Kasumi-1 (cell line): ENCODE data around the gene AFP.

ENCODE experiments used
- DNase-seq, 2 experiments: peaks; one replicate each; lab custom pipeline; 2025; lab: John Stamatoyannopoulos, UW

AFP gene

GRCh38 chr4:73459048-73459421 lies 23.0 kb downstream of the AFP start:
- DNase-seq, result no peak

GRCh38 chr4:73460913-73461522 lies 25.0 kb downstream of the AFP start:
- no peak for DNase-seq

- DNase-seq, result no peak
These were observed 32.1 kb downstream of the AFP start for GRCh38 chr4:73468170-73468569.

- no peak for DNase-seq
These were observed 34.7 kb downstream of the AFP start for GRCh38 chr4:73470728-73471127.

- no peak for DNase-seq
These were observed 41.2 kb downstream of the AFP start for GRCh38 chr4:73477176-73477575.

GRCh38 chr4:73479323-73479722 lies 43.3 kb downstream of the AFP start:
- DNase-seq, result no peak

GRCh38 chr4:73481358-73481757 lies 45.3 kb downstream of the AFP start, which contains the start of gene AFM:
TSS of gene AFM (plus strand) at chr4:73481745. CDS start at chr4:73481776, 31 bp downstream.
- DNase-seq, result no peak

- no peak for DNase-seq
These were observed 49.1 kb downstream of the AFP start for GRCh38 chr4:73485085-73485484.

- no peak for DNase-seq
These were observed 49.6 kb downstream of the AFP start for GRCh38 chr4:73485596-73485995.

- no peak for DNase-seq
These were observed 50.5 kb downstream of the AFP start for GRCh38 chr4:73486497-73486896.

GRCh38 chr4:73487233-73487632 lies 51.2 kb downstream of the AFP start:
- no peak for DNase-seq

GRCh38 chr4:73499996-73500765 lies 64.2 kb downstream of the AFP start:
- DNase-seq, result no peak

GRCh38 chr4:73501664-73502265 lies 65.7 kb downstream of the AFP start:
- DNase-seq, result no peak

- no peak for DNase-seq
These were observed 69.5 kb downstream of the AFP start for GRCh38 chr4:73505567-73505966.
